GF-D8 (cell line): ENCODE measurements around the gene RPS16.
A peak's percentile ranks its signal among the peaks of the same experiment; 100 is the strongest.

ENCODE experiments used
- DNase-seq: peaks from one replicate; lab custom pipeline; 2025; lab: John Stamatoyannopoulos, UW

RPS16 gene

GRCh38 chr19:39449116-39449797, 13.5 kb upstream of the RPS16 start:
- DNase-seq = no peak

- no peak for DNase-seq
Observed at GRCh38 chr19:39448271-39448670, 12.5 kb upstream of the RPS16 start.

- DNase-seq = no peak
Observed at GRCh38 chr19:39446365-39447084, 10.8 kb upstream of the RPS16 start.

GRCh38 chr19:39445196-39446111, 9.7 kb upstream of the RPS16 start, which contains the start of gene SUPT5H:
Gene SUPT5H, plus strand, starts transcription at chr19:39445582. Its CDS starts 309 bp downstream, at chr19:39445891.
- DNase-seq = peak; percentile 90

DNA sequence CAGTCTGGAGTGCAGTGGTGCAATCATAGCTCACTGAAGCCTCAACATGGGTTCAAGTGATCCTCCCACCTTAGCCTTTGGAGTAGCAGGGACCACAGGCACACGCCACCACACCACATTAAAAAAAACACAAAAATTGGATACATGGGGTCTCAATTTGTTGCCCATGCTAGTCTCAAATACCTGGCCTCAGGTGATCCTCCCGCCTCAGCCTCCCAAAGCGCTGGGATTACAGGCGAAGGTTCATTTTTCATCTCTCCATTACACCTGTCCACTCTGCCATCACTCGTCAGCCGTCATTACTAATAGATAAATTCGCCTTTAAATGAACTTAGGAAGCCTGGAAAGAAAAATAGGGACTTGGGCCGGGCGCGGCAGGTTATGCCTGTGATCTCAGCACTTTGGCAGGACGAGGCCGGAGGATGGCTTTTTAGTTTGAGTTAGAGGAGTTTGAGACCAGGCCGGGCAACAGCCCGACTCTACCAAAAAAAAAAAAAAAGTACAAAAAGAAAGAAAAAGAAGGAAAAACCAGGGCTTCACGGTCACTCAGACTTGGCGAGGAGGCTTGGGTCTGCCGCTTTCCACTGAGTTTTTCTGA, 8.9 kb upstream of the RPS16 start:
- DNase-seq = no peak

- DNase-seq = no peak
Observed at GRCh38 chr19:39438270-39438934, 2.7 kb upstream of the RPS16 start.

DNA sequence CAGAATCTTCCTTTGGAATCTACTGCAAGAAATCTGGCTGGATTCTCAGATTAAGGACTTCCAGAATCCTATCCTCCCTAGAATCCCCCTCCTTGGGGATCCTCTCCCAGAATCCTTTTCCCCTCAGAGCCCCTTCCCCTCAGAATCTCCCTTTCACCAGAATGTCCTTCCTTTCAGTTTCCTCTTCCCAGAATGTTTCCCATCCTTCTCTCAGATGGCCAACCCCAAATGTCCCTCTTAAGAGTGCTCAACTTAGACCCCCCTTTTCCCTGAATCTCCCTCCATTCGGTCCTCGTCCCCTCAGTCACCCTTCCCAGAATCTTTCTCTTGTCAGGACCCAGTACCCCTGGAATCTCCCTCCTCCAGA, 584 bp upstream of the RPS16 start:
- no peak for DNase-seq

DNA sequence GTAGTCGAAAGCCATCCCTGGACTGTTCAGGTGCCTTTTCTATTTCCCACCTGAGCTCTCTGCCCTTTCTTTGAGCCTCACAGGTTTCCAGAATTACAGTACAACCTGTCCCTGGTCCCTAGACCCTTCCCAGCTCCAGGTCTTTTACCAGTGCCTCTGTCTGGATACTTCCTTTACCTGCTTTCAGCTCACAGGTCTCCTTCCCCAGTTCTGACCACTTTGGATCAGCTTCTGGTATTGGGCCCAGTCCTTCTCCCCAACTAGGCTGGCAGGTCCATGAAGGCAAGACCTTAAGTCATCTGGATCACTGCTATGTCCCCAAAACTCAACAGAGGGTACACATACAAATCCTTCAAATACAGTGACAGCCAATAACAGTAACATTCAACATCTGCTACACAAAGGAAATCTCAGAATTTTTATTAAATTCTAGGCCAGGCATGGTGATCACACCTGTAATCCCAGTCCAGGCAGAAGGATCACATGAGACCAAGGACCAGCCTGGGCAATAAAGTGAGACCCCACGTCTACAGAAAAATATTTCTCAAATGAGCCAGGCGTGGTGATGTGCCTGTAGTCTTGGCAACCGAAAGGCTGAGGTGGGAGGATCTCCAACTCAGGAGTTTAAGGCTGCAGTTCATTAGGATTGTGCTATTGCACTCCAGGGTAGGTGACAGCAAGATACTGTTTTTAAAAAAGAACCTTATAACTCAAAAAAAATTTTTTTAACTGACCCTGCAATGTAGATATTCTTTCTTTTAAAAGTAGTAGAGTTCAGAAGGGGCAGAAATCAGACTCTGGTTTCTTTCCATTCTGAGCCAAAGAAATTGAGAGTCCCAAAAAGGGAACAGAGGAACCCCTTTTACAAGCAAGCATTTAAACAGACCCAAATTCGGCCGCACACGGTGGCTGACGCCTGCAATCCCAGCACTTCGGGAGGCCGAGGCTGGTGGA, 1.3 kb downstream of the RPS16 start:
- DNase-seq = no peak

GRCh38 chr19:39433480-39434079, 2.2 kb downstream of the RPS16 start:
- no peak for DNase-seq

GRCh38 chr19:39432677-39433025, 3.1 kb downstream of the RPS16 start:
- no peak for DNase-seq

DNA sequence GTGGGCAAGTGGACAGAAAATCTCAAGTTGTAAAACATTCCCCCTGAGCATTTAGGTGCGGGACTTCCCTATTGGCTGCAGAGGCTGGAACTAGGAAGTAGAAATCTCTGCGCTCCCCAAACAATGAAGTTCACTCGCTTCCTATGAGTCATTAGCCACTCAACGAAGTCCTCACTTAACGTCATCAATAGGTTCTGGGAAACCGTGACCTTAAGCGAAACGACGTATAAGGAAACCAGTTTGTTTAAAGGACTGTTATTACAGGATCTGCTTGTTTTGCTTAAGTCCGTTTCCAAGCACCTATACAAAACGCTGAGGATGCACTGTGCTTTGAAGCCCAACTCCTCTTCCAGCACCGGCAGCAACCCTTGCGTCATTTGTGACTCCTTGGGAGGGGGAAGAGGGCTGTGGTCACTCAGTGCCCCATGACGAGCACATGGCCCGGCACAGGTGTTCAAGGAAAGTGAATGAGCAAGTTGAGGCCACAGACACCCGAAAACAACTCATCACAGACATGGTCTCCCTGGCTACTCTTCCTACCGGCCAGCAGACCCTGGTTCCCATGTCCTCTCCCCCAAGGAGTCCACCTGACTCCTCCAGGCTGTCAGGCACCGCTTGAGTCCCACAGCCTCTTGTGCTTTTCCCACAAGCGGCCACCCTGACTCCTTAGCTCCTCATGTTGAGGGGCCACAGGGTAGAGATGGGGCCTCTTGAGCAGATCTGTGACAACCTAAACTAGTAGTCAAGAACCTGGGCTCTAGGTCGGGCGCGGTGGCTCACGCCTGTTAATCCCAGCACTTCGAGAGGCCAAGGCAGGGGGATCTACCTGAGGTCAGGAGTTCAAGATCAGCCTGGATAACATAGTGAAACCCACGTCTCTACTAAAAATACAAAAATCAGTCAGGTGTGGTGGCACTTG, 4.8 kb downstream of the RPS16 start:
- peak; percentile 57 for DNase-seq

DNA sequence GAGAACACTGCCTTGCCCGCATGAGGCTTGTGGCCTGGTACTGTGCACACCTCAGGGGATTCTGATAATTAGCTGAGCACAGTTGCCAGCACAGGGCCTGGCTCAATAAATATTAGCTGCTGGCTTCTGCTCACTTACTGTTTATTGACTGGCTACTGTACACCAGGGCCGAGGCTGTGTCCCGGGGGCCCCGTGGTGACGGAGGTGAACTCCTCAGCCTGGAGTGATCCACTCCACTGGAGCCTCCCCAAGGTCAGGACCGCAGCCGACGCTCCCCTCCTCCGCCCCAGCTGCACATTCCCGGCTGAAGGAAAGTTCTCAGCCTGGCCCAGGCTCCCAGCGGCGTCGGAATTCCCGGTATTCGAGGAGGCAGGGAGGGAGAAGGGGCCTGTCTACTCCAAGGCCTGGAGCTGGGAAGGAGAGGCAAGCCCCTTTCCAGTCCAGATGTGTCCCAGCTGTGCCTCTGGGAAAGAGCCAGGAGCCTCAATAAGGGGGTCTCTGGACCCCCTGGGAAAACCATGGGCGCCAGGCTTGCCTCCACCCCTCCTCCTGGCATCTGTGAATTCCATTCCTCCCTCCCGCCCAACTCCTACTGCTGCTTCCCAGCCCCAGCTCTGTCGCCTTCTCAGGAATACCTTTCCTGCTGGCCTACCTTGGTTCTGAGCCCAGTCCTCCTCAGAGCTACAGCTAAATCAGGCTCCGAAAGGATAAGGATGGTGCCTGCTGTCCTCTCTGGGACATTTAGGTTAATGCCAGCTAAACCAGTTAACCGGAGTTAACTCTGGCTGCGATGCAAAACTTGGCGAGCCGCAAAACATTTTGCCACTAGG, 7.3 kb downstream of the RPS16 start:
- no peak for DNase-seq

DNA sequence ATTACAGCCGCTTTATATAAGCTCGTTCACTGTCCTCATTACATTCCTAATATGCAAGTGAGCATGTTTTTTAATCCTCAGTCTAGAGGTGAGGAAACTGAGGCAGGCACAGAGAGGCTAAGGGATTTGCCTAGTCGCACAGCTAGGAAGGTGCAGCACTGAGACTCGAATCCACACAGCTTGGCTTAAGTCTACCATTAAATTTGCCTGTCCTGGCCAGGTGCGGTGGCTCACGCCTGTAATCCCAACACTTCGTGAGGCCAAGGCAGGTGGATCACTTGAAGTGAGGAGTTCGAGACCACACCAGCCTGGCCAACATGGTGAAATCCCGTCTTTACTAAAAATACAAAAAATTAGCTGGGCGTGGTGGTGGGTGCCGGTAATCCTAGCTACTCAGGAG, 8.0 kb downstream of the RPS16 start:
- DNase-seq = no peak

GRCh38 chr19:39426170-39426569, 9.6 kb downstream of the RPS16 start:
- no peak for DNase-seq

DNA sequence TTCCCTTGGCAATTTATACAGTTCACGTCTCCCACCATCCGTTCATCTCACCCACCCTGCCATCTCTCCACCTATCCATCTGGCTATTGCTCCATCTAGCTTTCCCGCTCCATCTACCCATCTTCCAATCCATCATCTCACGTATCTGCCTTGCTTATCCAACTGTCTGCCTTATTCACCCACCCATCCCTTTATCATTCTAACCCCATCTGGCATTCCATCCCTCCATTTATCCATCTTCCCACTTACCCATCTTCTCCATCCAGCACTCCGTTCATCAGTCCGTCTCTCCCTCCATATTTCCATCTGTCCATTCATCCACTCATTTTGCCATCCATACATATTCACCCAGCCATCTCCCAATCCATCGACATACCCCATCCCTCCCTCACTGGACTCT, 10.0 kb downstream of the RPS16 start:
- DNase-seq = no peak

- no peak for DNase-seq
Observed at GRCh38 chr19:39424934-39425333, 10.8 kb downstream of the RPS16 start.

DNA sequence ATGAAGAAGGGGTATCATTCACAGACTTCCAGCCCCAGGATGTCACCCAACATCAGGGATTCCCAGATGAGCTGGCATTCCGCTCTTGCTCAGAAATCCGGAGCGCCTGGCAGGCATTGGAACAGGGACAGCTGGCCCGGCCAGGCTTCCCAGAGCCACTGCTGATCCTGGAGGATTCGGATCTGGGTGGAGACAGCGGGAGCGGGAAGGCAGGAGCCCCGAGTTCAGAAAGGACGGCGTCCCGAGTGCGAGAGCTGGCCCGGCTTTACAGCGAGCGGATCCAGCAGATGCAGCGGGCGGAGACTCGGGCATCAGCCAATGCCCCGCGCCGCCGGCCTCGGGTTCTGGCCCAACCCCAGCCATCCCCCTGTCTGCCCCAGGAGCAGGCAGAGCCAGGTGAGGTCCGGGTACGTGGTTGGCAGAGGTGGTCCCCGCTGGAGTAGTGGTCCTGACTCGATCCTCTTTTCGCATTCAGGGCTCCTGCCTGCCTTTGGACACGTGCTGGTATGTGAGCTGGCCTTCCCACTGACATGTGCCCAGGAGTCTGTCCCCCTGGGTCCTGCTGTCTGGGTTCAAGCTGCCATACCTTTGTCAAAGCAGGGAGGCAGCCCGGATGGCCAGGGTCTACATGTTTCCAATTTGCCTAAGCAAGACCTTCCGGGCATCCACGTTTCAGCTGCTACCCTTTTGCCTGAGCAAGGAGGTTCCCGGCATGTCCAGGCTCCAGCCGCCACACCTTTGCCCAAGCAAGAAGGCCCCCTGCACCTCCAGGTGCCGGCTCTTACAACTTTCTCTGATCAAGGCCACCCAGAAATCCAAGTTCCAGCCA, 12.3 kb downstream of the RPS16 start:
- no peak for DNase-seq
